Esophagus squamous epithelium (tissue), 4 donors: ENCODE data around the gene SPRTN.

Experiments
- POLR2A ChIP-seq, 4 donors: fragments of 450-650 bp; IDR thresholded peaks; one replicate each; pipeline ENCODE4 v1.6.1; 2017; ENCODE audit warnings: antibody characterized with exemption in 4 of 4, mild to moderate bottlenecking in 4 of 4, moderate library complexity in 3 of 4
- TF ChIP-seq, protein P1 (sequence below), 6 experiments: fragments of 450-650 bp in 4 of 6; fragments of 200-600 bp in 2 of 6; sonication (generic) in 2 of 6; IDR thresholded peaks; one replicate each; pipeline ENCODE4 v1.5.1; 2016 to 2019; ENCODE audit warnings: antibody characterized with exemption in 6 of 6, mild to moderate bottlenecking in 4 of 6, moderate library complexity in 4 of 6

DNA sequence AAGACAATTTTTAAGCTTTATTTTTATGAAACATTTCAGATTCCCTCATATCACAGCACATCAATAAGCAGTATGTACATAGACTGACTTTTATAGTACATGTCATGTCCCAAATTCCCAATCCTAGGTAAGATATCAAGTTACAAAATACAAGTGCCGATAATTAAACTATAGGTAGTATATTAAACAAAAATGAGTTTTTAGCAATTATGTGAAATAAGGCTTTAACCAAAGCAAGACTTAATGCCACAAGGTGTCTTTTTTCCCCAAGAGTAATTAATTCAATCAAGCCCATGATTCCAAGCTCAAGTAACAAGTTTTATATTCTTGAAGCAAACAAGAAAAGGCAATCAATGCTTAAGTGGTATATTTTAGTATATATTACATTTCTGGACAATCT lies 5.3 kb upstream of the SPRTN start:
- TF ChIP-seq, protein P1, sequence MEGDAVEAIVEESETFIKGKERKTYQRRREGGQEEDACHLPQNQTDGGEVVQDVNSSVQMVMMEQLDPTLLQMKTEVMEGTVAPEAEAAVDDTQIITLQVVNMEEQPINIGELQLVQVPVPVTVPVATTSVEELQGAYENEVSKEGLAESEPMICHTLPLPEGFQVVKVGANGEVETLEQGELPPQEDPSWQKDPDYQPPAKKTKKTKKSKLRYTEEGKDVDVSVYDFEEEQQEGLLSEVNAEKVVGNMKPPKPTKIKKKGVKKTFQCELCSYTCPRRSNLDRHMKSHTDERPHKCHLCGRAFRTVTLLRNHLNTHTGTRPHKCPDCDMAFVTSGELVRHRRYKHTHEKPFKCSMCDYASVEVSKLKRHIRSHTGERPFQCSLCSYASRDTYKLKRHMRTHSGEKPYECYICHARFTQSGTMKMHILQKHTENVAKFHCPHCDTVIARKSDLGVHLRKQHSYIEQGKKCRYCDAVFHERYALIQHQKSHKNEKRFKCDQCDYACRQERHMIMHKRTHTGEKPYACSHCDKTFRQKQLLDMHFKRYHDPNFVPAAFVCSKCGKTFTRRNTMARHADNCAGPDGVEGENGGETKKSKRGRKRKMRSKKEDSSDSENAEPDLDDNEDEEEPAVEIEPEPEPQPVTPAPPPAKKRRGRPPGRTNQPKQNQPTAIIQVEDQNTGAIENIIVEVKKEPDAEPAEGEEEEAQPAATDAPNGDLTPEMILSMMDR (IDR thresholded peaks at IDR 0.05), result no peak
- no peak for TF ChIP-seq POLR2A (IDR thresholded peaks at IDR 0.05)
